Esophagus muscularis mucosa (tissue), 4 donors: ENCODE measurements around the gene VSIG10. TPM values are rescaled to one million over a fixed set of nuclear protein-coding genes. Genes with fewer than 3 reads are reported as not detected.
A peak's percentile ranks its signal among the peaks of the same experiment; 100 is the strongest.

Source experiments
- DNase-seq: peaks from one replicate; pipeline ENCODE4 v3.0.0-alpha.2; 2017; ENCODE audit errors: extremely low spot score
- H3K27ac ChIP-seq, 4 donors: fragments of 200-600 bp; sonication (generic); replicated peaks in 1 of 4; 1 replicate in 3 of 4; 2 replicates in 1 of 4; pipeline ENCODE4 v1.5.1; 2016 to 2019; ENCODE audit warnings: mild to moderate bottlenecking in 1 of 4
- H3K27me3 ChIP-seq, 4 donors: fragments of 200-600 bp; sonication (generic); one replicate each; pipeline versions ENCODE4 v1.5.1 to v1.6.0; 2016 to 2019
- H3K36me3 ChIP-seq, 4 donors: fragments of 200-600 bp; sonication (generic); one replicate each; pipeline ENCODE4 v1.5.1; 2016 to 2019
- H3K4me1 ChIP-seq, 4 donors: fragments of 200-600 bp; sonication (generic); one replicate each; pipeline ENCODE4 v1.5.1; 2016 to 2019
- H3K4me3 ChIP-seq, 4 donors: fragments of 200-600 bp; sonication (generic); 1 replicate in 2 of 4; 2 replicates in 2 of 4; pipeline ENCODE4 v1.5.1; 2016 to 2019; ENCODE audit warnings: mild to moderate bottlenecking in 4 of 4, moderate library complexity in 1 of 4
- H3K9me3 ChIP-seq, 4 donors: fragments of 200-600 bp; sonication (generic); 1 replicate in 3 of 4; 2 replicates in 1 of 4; pipeline ENCODE4 v1.5.1; 2016 to 2019
- CTCF ChIP-seq, 3 experiments: fragments of 200-600 bp in 2 of 3; fragments of 450-650 bp in 1 of 3; sonication (generic) in 2 of 3; IDR thresholded peaks; one replicate each; pipeline ENCODE4 v1.5.1; 2017 to 2019; ENCODE audit warnings: antibody characterized with exemption in 3 of 3, mild to moderate bottlenecking in 2 of 3, moderate library complexity in 1 of 3
- EP300 ChIP-seq: sonication (generic); formaldehyde crosslinking; IDR thresholded peaks from one replicate; pipeline ENCODE4 v1.6.1; 2017; ENCODE audit warnings: antibody characterized with exemption
- POLR2A ChIP-seq: fragments of 450-650 bp; IDR thresholded peaks from one replicate; pipeline ENCODE4 v1.6.1; 2017; ENCODE audit warnings: antibody characterized with exemption, moderate library complexity, mild to moderate bottlenecking, low read depth
- POLR2AphosphoS5 ChIP-seq, 2 donors: sonication (generic); formaldehyde crosslinking; IDR thresholded peaks; one replicate each; pipeline ENCODE4 v1.6.1; 2017; ENCODE audit warnings: antibody characterized with exemption in 2 of 2
- WGBS: methylation state at CpG from one replicate; pipeline ENCODE4 v1.1.5; 2018; 5-methylcytosine and 5-hydroxymethylcytosine counted together
- intact Hi-C: fragments of 100-400 bp; cut with DNase I; formaldehyde crosslinking; loops from one replicate; pipeline ENCODE4 v1.15.1; 2023
- total RNA-seq, 4 donors: library from RNA; depleted of rRNA; stranded (reverse); fragments of >200 nt; gene quantifications; one replicate each; pipeline versions ENCODE4 v1.1.0 to v1.2.1, GENCODE V29; 2016

Gene VSIG10
- total RNA-seq, 4 donors from 2014 or later, result 14.1 to 71.7 (median 22.0) TPM

GRCh38 chr12:118065380-118065779, 38.4 kb downstream of the VSIG10 start:
- no peak overlapping the region for H3K4me3 ChIP-seq
- WGBS, result 63% methylated on average over 1 of the region's 1 CpG
- peaks cover 7 to 23% (median 21%) of the 10 kb centered on the region in 4 donors for H3K4me1 ChIP-seq
- no peaks in the 10 kb centered on the region for H3K27me3 ChIP-seq
- H3K9me3 ChIP-seq, result no peaks in the 10 kb centered on the region
- intact Hi-C loops, result no loop called here
- no peak overlapping the region for H3K27ac ChIP-seq
- no peak for TF ChIP-seq EP300
- TF ChIP-seq POLR2AphosphoS5 (IDR thresholded peaks at IDR 0.05), result no peak
- TF ChIP-seq CTCF (IDR thresholded peaks at IDR 0.05), result no peak
- peaks cover 0 to 5% (median 0%) of the 10 kb centered on the region in 4 donors for H3K36me3 ChIP-seq
- DNase-seq, result no peak

GRCh38 chr12:118064608-118065007, 39.2 kb downstream of the VSIG10 start:
- Histone ChIP-seq H3K27ac (no peak overlapping the region), H3K4me3 (no peak overlapping the region), H3K4me1 (peaks cover 7 to 30% (median 28%) of the 10 kb centered on the region in 4 donors), H3K36me3 (no peaks in the 10 kb centered on the region), H3K27me3 (no peaks in the 10 kb centered on the region), H3K9me3 (no peaks in the 10 kb centered on the region)
- intact Hi-C loops, result loop anchor here (5.0 kb wide), 2 partner anchors 73 to 308 kb away; partner anchors contain the start of genes PEBP1 and TAOK3
- DNase-seq, result no peak
- 46% methylated on average over 2 of the region's 2 CpGs for WGBS
- TF ChIP-seq POLR2AphosphoS5 (IDR thresholded peaks at IDR 0.05) (no peak), CTCF (IDR thresholded peaks at IDR 0.05) (peak in 1 of 3 experiments; percentile 16), POLR2A (no peak), EP300 (no peak)

- 71% methylated on average over 4 of the region's 4 CpGs for WGBS
- peak overlapping the region in 1 of 4 donors; percentile 97 for H3K27ac ChIP-seq
- no peaks in the 10 kb centered on the region for H3K9me3 ChIP-seq
Measured at GRCh38 chr12:118063576-118064391, 40.0 kb downstream of the VSIG10 start.

More at GRCh38 chr12:118063576-118064391, 40.0 kb downstream of the VSIG10 start:
- no peaks in the 10 kb centered on the region for H3K27me3 ChIP-seq
- no peak for DNase-seq
- intact Hi-C loops, result loop anchor here (5.0 kb wide), 2 partner anchors 74 to 309 kb away; partner anchors contain the start of genes PEBP1 and TAOK3
- no peaks in the 10 kb centered on the region for H3K36me3 ChIP-seq
- peaks cover 14 to 37% (median 36%) of the 10 kb centered on the region in 4 donors for H3K4me1 ChIP-seq
- no peak overlapping the region for H3K4me3 ChIP-seq
- no peak for TF ChIP-seq CTCF (IDR thresholded peaks at IDR 0.05)
- no peak for TF ChIP-seq EP300
- no peak for TF ChIP-seq POLR2AphosphoS5 (IDR thresholded peaks at IDR 0.05)
- no peak for TF ChIP-seq POLR2A
